Panc1 (cell line): ENCODE data around the gene PICALM.

ENCODE experiments used
- CTCF ChIP-seq: fragments of 450-650 bp; IDR thresholded peaks from 2 replicates; pipeline ENCODE4 v1.5.1; 2017; ENCODE audit warnings: mild to moderate bottlenecking
- POLR2AphosphoS5 ChIP-seq: IDR thresholded peaks from 2 replicates; pipeline ENCODE4 v1.6.1; 2012; ENCODE audit warnings: mild to moderate bottlenecking, low read depth, low read length, moderate library complexity
- REST ChIP-seq, 2 experiments: IDR thresholded peaks; 2 replicates each; pipeline ENCODE4 v1.6.1; 2011 to 2012; ENCODE audit warnings: low read depth in 2 of 2, control low read depth in 1 of 2, low read length in 1 of 2, mild to moderate bottlenecking in 1 of 2, moderate library complexity in 1 of 2; ENCODE audit not compliant: insufficient read depth in 1 of 2
- TCF7L2 ChIP-seq: IDR thresholded peaks from 2 replicates; pipeline ENCODE4 v1.6.1; 2011; ENCODE audit warnings: mild to moderate bottlenecking, low read depth, low read length, inconsistent platforms

GRCh38 chr11:85977751-85978160 is 91.1 kb downstream of the PICALM start:
- TF ChIP-seq POLR2AphosphoS5 (no peak), CTCF (no peak), TCF7L2 (no peak), REST (IDR thresholded peaks at IDR 0.05; ENCODE audit: insufficient read depth in 1 of 2, low read depth in 2 of 2, low read length in 1 of 2) (no peak)
